T-helper 1 cell (primary cell): ENCODE measurements around the gene PTPRC.

Source experiments
- DNase-seq, 5 donors: peaks; one replicate each; pipeline ENCODE4 v3.0.0-alpha.2; 2012 to 2020

Gene PTPRC

DNA sequence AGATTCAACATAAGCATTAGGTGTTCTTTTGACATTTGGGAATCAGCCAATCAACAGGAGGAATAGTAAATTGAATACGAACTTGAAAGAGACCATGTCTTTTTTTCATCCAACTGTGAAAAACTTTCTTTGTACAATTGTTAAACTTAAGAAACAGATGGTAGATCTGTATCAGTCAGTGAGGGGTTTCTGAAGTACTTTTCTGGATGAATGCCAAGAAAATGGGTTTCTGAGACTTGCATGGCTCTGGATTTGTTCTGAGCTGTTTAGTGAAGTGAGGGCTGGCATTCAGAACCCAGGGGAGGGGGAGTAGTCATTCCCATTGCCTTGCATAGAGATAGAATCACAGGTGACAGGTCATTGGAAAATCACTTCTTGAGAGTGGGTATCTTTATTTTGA is 37.4 kb downstream of the PTPRC start:
- DNase-seq = no peak

DNA sequence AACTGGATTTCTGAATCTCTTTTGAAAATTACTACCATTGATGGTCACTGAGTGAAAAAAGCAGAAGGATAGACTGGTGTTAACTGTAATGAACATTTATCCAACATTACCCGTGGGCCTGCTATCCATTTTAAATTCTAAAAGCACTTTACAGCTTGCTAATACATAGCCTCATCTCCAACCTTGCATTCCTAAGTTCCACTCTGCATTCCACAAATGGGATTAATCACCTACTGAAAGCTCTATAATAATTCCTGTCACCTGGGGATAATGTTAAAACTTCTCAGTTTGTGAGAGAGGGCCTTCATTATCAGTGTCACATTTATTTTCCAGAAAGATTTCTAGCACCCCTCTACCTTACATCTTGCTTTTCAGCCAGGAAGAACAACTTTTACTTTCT is 38.2 kb downstream of the PTPRC start:
- no peak for DNase-seq

GRCh38 chr1:198677871-198678270 is 39.0 kb downstream of the PTPRC start:
- DNase-seq = no peak

DNA sequence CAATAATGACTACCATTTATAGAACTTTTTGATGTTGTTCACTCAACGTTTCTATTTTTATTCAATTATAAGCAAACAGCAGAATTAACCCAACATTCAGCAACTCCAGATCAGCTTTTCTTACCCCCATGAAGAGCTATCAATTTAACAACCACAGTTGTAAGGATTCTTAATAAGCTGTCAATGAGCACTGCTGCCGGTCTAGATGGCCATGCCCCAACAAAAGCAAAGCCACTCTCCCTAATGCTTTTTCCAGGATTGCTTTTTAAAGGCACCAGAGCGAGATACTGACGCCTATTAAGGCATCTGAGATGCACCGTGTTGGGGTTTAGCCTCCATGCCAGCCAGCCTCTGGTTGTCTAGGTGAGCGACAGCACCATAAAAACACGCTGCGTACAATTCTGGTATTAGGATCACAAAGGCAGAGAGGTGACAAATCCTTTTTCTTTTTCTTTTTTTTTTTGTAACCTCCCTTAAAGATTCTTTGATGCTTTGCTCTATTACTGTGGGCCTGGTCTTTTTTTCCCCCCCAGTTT is 39.5 kb downstream of the PTPRC start:
- DNase-seq = peak in 3 of 5 donors; percentile 43 to 62 (median 56)

GRCh38 chr1:198678901-198679329 is 40.1 kb downstream of the PTPRC start:
- DNase-seq = peak in 2 of 5 donors; percentile 15 to 61

- peak in 2 of 5 donors; percentile 19 to 76 for DNase-seq
Measured at GRCh38 chr1:198679535-198680173, 40.8 kb downstream of the PTPRC start.

GRCh38 chr1:198680174-198680875 is 41.5 kb downstream of the PTPRC start:
- DNase-seq = no peak

DNA sequence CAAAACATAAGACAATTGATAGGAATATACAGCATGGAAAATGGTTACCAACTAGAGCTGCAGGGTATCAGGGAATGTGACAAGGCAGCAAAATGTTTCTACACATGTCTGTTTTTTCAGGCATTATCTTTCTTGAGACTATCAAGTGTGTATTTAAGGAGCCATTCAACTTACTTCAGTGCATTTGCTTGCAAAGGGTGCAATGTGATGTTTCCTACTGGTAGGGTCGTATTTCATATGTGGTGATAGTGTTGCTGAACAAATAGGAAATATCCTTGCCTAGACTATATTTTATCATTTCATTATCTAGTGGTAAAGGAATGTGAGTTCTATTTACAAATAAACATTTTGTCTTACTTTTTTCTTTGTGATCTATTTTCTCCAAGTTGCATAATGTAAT is 42.4 kb downstream of the PTPRC start:
- peak in 1 of 5 donors; percentile 50 for DNase-seq

DNA sequence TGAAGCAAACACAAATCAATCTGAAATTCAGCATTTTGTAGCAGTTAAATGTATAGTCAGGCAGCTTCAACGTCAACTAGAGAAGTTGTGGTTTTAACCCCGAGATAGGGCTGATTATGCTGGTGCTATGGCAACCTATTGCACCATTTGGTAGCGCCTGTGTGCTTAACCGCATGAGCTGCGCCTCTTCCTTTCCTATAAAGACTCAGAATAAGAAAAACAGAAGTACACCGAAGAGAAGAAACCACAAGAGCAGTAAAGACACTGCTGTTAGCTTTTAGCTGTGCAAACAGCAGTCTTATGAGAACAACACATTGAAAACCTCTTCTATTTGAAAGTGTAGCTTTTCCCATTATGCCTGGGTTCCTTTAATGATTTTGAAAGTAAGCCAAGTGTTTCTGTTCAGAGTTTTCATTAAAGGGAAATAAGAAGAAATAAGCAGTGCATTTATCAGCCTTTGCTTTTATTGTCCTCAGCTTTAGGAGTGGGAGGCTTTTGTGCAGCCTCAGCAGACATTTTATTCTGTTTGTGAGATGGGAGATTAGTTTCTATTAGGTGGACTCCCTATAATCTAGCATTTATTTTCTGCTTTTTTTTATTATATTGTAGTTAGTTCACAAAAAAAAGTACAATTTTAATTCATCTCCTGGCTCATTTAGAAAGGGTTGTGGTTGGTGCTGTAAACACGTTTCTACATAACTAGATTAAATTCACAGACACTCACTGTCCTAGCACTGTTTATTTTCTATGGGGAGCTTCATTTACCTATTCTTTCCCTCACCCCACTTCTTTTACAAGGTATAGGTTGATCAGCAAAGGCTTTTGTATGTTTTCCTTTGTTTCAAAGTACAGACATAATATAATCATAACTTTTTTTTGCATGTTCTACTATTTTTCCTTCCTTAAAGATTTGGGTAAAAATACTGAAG is 43.3 kb downstream of the PTPRC start:
- peak; percentile 57 to 97 (median 76) for DNase-seq

DNA sequence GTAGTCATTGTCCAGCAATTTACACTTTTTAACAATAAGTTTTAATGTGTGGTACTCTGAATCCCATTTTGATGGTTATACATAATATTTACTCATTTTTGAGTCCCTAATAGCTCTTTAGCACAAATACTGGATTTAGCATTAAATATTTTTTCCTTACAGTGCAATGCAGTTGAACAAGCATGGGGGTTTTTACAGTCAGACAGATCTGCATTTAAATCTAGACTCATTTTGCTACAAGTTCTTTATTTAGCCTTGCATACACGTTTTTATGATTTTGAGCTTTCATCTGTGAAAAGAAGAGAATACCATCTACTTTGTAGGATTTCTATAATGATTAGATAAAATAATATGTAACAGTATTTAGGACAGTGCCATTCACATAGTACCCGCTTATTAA is 44.0 kb downstream of the PTPRC start:
- no peak for DNase-seq

GRCh38 chr1:198683449-198683848 is 44.6 kb downstream of the PTPRC start:
- no peak for DNase-seq

DNA sequence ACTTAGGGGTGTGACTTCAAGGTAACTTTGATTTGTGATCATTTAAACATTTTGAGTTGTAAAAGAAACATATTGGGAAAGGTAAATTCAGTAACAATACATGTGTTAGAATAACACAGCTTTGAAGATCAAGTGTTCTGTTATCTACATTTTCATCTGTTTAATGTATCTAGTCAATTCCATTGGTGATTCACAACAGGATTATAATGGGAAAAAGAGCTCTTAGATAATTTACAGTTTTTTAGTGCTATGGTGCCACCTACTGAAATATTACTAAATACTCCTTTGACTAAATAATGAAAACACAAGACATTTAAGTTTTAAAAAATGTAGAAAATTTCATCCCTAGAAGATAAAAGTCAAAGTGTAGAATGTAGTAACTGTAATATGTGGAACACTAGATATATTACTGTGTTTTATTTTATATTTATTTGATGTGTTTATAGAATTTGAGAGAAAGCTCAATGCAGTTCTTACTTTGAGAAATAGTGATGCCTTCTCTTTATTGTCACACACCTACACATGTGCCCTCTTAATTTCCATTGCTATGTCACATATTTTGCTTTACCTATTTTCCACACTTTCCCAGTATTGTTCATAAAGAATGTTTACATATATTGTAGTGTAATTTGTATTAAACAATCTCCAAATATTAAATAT is 47.4 kb downstream of the PTPRC start:
- no peak for DNase-seq

DNA sequence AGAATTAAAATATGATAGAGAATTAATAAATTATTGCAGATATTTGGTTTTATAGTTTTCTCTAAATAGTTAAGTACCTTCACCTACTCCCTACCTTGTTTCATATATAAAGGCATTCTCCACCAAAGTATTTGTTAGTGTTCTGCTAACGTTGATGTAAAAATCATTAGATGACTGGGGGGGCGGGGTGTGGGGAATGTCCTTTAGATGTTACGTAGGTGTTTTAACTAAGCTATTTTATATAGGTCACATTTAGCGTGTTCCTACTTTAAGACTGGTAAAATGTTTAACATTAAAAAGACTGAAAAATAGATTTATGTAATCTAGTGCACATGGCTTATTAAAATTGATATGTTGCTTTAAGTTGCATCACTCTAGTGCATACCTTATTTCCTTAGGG is 48.6 kb downstream of the PTPRC start:
- DNase-seq = no peak

GRCh38 chr1:198691063-198691462 is 52.2 kb downstream of the PTPRC start:
- DNase-seq = no peak

- no peak for DNase-seq
Measured at GRCh38 chr1:198693321-198693720, 54.5 kb downstream of the PTPRC start.

GRCh38 chr1:198694542-198694941 is 55.7 kb downstream of the PTPRC start:
- no peak for DNase-seq

DNA sequence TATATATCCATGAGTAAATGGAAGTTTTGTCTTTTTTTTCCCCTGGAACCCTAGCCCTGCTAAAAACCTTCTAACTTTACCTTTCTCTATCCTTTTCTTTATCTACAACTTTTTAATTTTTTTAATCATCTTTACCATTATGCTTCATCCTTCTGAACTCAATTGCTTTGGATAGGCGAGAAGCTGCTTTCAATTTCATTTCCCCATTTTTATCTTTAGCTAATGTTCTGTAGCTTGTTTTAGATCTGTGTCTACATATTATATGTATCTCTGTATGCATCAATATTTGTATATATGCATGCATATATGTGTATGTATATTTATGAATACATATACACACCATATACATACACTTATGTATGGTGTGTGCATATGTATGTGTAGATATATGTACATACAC is 57.4 kb downstream of the PTPRC start:
- no peak for DNase-seq

DNA sequence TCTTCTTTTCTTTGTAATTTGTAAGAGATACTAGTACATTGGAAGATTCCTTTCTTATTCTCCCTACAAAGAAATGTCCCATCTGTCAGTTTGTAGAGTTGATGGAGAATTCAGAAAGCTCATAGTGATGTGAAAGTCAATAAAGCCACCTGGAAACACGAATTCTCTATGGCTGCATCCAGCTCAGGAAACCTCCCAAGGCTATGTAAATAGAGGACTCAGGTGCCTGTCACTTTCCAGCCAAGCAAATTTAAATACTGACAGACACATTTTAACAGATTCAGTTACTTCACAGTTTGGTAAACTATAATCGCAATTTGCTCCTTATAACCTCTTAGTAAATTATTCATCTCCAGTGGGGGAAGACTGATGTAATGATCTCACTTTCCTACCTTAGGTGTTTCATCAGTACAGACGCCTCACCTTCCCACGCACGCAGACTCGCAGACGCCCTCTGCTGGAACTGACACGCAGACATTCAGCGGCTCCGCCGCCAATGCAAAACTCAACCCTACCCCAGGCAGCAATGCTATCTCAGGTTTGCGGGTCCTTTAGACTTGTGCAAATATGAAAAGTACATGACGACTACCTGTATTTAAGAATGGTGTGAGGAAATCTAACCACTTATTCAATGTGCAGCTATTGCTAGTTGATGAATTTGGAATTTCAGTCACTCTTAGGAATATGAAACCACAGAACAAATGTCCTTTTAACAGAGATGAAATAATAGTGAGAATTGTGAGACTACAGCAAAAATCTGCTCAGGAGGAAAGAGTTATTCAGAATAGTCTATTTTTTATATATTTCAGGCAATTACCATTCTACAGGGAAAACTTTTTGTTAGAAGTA is 60.6 kb downstream of the PTPRC start:
- peak; percentile 40 to 65 (median 53) for DNase-seq

DNA sequence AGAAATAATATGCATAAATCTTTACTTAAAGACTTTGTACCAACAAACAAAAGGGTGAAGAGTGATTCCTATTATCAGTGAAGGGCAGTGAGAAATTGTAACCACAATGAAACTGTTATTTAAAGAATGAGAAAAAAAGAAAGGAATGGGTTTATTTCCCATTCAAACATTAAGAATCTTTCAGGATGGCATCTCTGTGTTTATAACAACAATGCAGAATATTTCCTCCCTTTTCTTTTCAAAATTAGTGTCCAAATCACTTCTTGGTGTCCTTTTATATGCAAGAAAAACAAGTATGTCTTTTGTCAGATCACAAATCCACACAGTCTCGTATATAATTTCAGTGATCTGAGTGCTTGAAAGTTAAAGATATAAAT is 61.2 kb downstream of the PTPRC start:
- no peak for DNase-seq

- no peak for DNase-seq
Measured at GRCh38 chr1:198700396-198700795, 61.6 kb downstream of the PTPRC start.

DNA sequence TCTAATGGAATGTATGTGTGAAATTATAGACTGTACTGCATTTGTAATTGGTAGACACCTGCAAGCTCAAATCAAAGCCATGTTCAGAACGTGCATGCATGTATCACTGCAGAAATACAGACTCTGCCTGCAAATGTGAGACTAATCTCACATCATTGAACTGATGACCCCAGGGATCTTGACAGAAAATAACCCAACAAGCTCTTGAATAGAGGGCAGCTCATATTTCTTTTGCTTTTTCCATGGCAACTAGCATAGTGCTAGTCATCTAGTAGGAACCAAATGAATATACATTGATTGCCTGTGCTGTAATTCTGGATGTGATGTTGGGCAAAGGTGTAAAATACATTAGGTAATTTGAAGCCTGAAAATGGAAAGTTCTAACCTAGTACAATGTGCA is 62.4 kb downstream of the PTPRC start:
- DNase-seq = no peak
